HL-60/S4 (cell line): ENCODE data around the gene PTGIS.

ENCODE experiments used
- in situ Hi-C: fragments of 300-500 bp; cut with MboI; formaldehyde crosslinking; loops from 2 replicates; pipeline ENCODE4 v1.14.3; 2022; ENCODE audit warnings: low sequenced_read_pairs

PTGIS gene

GRCh38 chr20:49567421-49568277 is at the start of gene PTGIS:
PTGIS (minus strand) TSS chr20:49568137; CDS start chr20:49568116, 21 bp downstream.
- in situ Hi-C loops: no loop called here

DNA sequence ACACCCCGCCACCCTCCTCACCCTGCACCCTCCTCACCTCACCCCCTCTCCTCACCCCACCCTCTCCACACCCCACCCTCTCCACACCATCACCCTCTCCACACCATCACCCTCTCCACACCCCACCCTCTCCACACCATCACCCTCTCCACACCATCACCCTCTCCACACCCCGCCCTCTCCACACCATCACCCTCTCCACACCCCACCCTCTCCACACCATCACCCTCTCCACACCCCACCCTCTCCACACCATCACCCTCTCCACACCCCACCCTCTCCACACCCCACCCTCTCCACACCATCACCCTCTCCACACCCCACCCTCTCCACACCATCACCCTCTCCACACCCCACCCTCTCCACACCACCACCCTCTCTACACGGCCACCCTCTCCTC is 49.5 kb upstream of the PTGIS start:
- in situ Hi-C loops: loop anchor here (10.0 kb wide), 1 partner anchor 227 kb away; no protein-coding TSS in a partner anchor

- in situ Hi-C loops: loop anchor here (10.0 kb wide), 1 partner anchor 228 kb away; no protein-coding TSS in a partner anchor
Observed at GRCh38 chr20:49616154-49617007, 48.4 kb upstream of the PTGIS start.

DNA sequence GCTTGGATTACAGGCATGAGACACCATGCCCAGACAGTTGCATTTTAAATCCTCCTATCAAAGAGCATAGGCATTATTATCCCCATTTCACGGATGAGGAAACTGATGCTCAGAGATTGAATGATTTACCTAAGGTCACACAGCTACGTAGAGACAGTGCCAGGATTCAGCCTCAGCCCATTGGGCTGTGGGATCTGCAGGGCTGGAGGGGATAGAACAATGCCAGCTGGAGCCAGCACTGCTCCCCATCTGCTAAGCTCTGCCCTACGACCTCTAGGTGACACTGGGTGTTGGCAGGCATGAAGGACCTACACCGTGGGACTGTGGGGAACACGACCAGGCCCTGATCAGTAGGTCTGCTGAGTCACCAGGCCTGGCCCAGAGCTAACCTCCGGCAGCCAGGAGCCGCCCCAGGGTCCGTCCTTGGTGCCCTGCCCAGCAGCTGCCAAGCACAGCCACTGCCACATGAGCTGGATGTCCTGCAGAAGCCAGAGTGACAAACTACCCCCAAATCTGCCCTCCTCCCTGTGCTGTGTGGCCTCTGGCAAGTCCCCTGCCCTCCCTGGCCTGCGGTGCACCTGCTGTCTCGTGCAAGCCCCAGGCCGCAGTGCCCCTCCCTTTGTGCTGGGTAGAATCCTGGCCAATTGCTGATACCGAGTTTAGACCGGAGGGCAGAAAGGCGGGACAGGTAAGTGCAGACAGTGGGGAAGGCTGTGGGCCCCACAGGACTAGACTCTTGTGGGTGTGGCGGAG is 47.6 kb upstream of the PTGIS start:
- in situ Hi-C loops: loop anchor here (10.0 kb wide), 1 partner anchor 229 kb away; no protein-coding TSS in a partner anchor

GRCh38 chr20:49615051-49615400 is 47.1 kb upstream of the PTGIS start:
- in situ Hi-C loops: loop anchor here (10.0 kb wide), 1 partner anchor 230 kb away; no protein-coding TSS in a partner anchor

DNA sequence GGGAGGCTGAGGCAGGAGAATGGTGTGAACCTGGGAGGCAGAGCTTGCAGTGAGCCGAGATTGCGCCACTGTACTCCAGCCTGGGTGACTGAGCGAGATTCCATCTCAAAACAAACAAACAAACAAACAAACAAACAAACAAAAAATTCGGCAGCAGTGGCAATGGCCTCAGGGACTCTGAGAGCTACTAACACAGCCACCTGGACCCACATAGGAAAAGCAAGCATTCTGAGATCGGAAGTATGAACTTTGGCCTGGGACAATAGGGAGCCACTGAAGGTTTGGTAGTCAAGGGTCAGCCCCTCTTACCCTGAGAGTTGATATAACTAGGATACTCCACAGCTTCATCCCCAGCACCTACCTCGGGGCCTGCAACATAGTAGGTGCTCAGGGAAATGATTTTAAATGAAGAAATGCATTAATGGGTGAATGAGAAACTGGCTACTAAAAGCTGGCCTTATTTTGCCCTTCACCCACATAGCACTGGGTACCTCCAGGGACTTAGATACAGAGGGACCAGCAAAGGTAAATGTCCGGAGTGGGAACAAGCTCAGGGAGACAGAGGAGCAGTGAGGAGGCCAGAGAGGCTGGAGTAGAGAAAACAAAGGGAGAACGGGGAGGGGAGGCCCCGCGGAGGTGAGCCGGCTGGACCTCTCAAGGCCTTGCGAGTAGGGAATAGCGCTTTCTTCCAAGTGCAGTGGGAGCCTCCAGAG is 46.6 kb upstream of the PTGIS start:
- in situ Hi-C loops: loop anchor here (10.0 kb wide), 1 partner anchor 230 kb away; no protein-coding TSS in a partner anchor

DNA sequence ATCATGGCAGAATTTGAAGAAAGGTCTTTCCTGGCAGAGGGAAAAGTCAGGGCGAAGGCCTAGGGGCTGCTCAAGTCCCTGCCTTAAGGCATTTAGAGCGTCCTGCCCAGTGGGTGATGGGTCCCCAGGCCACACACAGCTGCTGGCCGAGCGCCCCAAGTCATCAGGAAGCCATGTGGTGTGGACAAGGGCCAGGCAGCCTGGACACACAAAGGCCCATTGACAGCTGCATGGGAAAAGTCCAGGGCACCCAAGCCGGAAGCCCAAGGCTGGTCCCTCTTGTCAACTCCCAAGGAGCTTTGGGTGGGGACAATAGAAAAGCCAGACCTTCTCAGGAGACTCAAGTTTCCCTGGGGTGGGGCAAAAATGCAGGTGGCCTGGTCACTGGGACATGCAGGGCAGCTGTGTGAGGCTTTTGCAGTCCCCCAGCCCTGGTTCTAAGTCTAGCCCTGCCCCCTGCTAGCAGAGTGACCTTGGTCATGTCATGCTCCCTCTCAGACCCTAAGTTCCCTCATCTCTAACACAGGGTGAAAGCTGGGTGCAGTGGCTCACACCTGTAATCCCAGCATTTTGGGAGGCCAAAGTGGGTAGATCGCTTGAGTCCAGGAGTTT is 44.3 kb upstream of the PTGIS start:
- in situ Hi-C loops: loop anchor here (10.0 kb wide), 1 partner anchor 233 kb away; no protein-coding TSS in a partner anchor

- in situ Hi-C loops: loop anchor here (10.0 kb wide), 1 partner anchor 233 kb away; no protein-coding TSS in a partner anchor
Observed at GRCh38 chr20:49611539-49612126, 43.7 kb upstream of the PTGIS start.

DNA sequence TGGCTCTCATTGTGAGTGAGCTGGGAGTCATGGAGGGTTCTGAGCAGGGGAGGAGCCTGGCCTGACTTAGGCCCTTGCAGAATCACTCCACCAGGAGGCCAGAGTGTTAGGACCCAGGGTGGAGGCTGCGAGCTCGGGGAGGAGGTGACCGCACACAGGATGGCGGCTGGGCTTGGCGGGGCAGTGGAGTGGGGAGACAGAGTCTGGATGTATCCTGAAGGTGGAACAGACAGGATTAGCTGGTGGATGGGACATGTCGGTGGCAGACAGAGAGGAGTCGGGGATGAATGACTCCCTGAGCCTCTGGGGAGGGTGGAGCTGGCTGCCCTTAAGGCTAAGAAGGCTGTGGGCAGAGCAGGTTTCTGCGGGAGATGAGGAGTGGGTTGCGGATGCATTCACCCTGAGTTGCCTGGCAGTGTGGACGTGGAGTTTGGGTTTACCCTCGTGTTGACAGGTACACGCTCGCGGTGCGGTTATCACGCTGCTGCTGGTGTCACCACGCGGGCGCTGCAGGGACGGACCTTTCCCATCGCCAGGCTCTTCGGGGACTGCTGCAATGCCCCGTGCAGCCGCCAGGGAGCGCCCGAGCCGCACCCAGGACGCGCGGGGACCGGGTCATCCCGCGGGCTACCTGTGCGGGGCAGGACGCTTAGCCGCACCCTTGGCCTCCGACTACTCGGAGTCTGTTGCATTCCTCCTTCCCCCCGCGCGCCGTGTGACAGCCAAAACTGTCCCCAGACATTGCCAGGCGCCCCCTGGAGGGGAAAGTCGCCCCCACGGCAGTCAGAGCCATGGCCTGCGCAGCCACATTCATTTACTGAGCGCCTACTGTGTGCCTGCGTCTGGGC is 43.0 kb upstream of the PTGIS start:
- in situ Hi-C loops: loop anchor here (10.0 kb wide), 1 partner anchor 234 kb away; no protein-coding TSS in a partner anchor

DNA sequence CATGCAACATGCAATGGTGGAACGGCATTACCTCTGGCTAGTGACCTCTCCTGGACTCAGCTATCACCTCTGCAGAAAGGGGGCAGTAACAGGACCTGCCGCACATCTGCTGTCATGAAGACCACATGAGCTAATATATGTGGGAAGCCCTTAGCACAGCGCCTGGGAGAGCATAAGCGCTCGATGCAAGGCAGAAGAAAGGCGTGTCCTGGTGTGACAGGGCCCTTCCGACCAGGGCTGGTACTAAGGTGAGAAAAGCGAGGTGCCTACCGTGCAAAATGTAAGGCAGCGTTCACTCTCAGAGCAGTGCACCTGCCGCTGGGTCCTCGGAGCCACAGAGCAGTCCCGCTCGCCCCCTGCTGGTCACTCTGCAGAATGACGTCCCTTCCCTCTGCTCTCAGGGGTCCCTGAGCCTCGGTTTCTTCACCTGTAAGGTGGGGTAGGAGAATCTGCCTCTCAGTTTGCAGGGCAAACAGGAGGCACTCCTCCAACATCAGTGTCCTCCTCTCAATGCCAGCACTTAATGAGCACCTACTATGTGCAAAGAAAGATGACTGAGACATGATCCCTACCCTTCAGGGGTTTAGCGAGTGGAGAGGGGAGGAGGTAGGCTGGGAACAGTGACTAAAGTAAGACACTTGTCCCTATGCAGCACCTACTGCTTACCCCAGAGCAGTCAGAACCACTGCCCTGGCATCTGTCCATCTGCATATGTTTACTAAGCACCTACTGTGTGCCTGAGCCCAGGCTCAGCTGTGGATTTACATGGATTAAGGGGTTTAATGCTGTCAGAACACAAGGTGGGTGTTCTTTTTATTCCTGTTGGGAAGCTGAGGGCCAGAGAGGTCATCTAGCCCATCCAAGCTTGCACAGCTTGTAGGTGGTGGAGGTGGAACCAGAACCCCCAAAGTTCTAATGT is 41.1 kb upstream of the PTGIS start:
- in situ Hi-C loops: no loop called here

- in situ Hi-C loops: no loop called here
Observed at GRCh38 chr20:49607568-49607967, 39.6 kb upstream of the PTGIS start.

GRCh38 chr20:49603209-49603627 is 35.3 kb upstream of the PTGIS start:
- in situ Hi-C loops: no loop called here

GRCh38 chr20:49602345-49603208 is 34.6 kb upstream of the PTGIS start:
- in situ Hi-C loops: no loop called here

GRCh38 chr20:49601153-49601924 is 33.4 kb upstream of the PTGIS start:
- in situ Hi-C loops: no loop called here

DNA sequence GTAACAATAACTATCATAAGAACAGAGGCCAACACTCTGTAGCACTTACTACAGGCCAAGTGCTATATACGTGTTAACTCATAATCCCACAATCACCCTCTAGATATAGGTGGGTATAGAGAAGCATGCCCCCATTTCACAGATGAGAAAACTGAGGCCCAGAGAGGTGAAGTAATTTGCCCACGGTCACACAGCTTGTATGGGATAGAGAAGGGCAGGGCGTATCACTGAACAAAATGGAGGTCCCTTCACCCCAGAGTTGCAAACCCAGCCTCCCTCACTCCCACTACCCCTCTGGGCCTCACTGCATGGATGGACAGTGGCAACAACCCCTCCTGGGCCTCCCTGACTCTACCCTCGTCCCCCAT is 31.8 kb upstream of the PTGIS start:
- in situ Hi-C loops: no loop called here
